H1 (cell line): Measurements from ENCODE around the gene TPST2. TPM values are rescaled to one million over a fixed set of nuclear protein-coding genes. Genes with fewer than 3 reads are reported as not detected.

Source experiments
- CTCF ChIA-PET: fragments of 300-600 bp; sonication (Branson Sonifier 250); formaldehyde crosslinking; loops from one replicate; lab custom pipeline; 2021; ENCODE audit not compliant: partially characterized antibody; lab: Charles Lee
- POLR2A ChIA-PET: fragments of 300-600 bp; sonication (Branson Sonifier 250); formaldehyde crosslinking; loops from one replicate; lab custom pipeline; 2021; ENCODE audit warnings: inconsistent platforms; ENCODE audit not compliant: partially characterized antibody; lab: Charles Lee
- DNase-seq, 2 experiments: peaks; one replicate each; pipeline versions ENCODE4 v3.0.0 to v3.0.0-alpha.2; 2010 to 2022; ENCODE audit warnings: low spot score in 2 of 2, low read depth in 1 of 2, mixed read lengths in 1 of 2
- FAIRE-seq: peaks from 2 replicates; lab custom pipeline; 2011; peaks lifted over from hg19 to GRCh38; lab: Jason Lieb, UNC
- H2AFZ ChIP-seq: 2 replicates; pipeline ENCODE4 v1.8.1; 2012; ENCODE audit warnings: low read length, inconsistent platforms
- H2AK5ac ChIP-seq: 2 replicates; pipeline ENCODE4 v1.6.1; 2013; ENCODE audit warnings: low read depth, low read length
- H2BK120ac ChIP-seq: replicated peaks from 2 replicates; pipeline ENCODE3; 2013; ENCODE audit warnings: low read depth, low read length, inconsistent platforms
- H2BK12ac ChIP-seq: 2 replicates; pipeline ENCODE4 v1.6.1; 2013; ENCODE audit warnings: low read depth, low read length
- H2BK15ac ChIP-seq: 2 replicates; pipeline ENCODE4 v1.6.1; 2013; ENCODE audit warnings: low read length
- H2BK20ac ChIP-seq: 2 replicates; pipeline ENCODE4 v1.6.1; 2013; ENCODE audit warnings: low read length
- H2BK5ac ChIP-seq: 2 replicates; pipeline ENCODE4 v1.6.1; 2013; ENCODE audit warnings: low read depth, low read length
- H3K14ac ChIP-seq: 2 replicates; pipeline ENCODE4 v1.6.1; 2013; ENCODE audit warnings: inconsistent platforms; ENCODE audit not compliant: insufficient read length
- H3K18ac ChIP-seq: 2 replicates; pipeline ENCODE4 v1.6.1; 2013; ENCODE audit warnings: low read length; ENCODE audit errors: extremely low read depth
- H3K23ac ChIP-seq: 2 replicates; pipeline ENCODE4 v1.6.1; 2013; ENCODE audit warnings: inconsistent platforms; ENCODE audit not compliant: insufficient read length
- H3K23me2 ChIP-seq: 2 replicates; pipeline ENCODE4 v1.6.1; 2013; ENCODE audit warnings: low read depth, low read length
- H3K27ac ChIP-seq: 2 replicates; pipeline ENCODE4 v1.6.1; 2011; ENCODE audit warnings: low read depth, low read length, inconsistent platforms
- H3K27me3 ChIP-seq, 4 experiments: replicated peaks in 1 of 4; 1 replicate in 1 of 4; 2 replicates in 3 of 4; pipeline versions ENCODE4 v1.6.1 to v1.8.1; 2011 to 2013; ENCODE audit warnings: low read length in 3 of 4, mild to moderate bottlenecking in 3 of 4, inconsistent platforms in 2 of 4, mixed read lengths in 2 of 4, moderate library complexity in 1 of 4; ENCODE audit not compliant: control insufficient read depth in 3 of 4, insufficient read depth in 3 of 4; ENCODE audit errors: extremely low read depth in 1 of 4
- H3K36me3 ChIP-seq, 4 experiments: 2 replicates each; pipeline versions ENCODE4 v1.6.1 to v1.8.1; 2011 to 2013; ENCODE audit warnings: mild to moderate bottlenecking in 4 of 4, low read length in 3 of 4, moderate library complexity in 2 of 4, control low read depth in 1 of 4, inconsistent platforms in 1 of 4; ENCODE audit not compliant: insufficient read depth in 4 of 4, control insufficient read depth in 2 of 4
- H3K4ac ChIP-seq: replicated peaks from 2 replicates; pipeline ENCODE3; 2013; ENCODE audit warnings: low read length, low read depth, mixed read lengths, inconsistent platforms; ENCODE audit not compliant: insufficient read length
- H3K4me1 ChIP-seq, 4 experiments: replicated peaks in 1 of 4; 1 replicate in 1 of 4; 2 replicates in 3 of 4; pipeline versions ENCODE4 v1.6.1 to v1.8.1; 2011 to 2013; ENCODE audit warnings: low read length in 3 of 4, inconsistent platforms in 2 of 4, mixed read lengths in 1 of 4; ENCODE audit not compliant: insufficient read depth in 4 of 4, control insufficient read depth in 3 of 4
- H3K4me2 ChIP-seq, 2 experiments: 2 replicates each; pipeline versions ENCODE4 v1.6.1 to v1.8.1; 2011 to 2013; ENCODE audit warnings: low read depth in 2 of 2, low read length in 2 of 2, control low read depth in 1 of 2, inconsistent platforms in 1 of 2, mild to moderate bottlenecking in 1 of 2; ENCODE audit not compliant: insufficient read depth in 1 of 2
- H3K4me3 ChIP-seq, 4 experiments: fragments of 200-600, 300-600 bp in 1 of 4; sonication (generic), shearing (Covaris generic), sonication (Bioruptor Twin) in 1 of 4; 2 replicates each; pipeline versions ENCODE4 v1.5.1 to v1.8.1; 2011 to 2016; ENCODE audit warnings: low read length in 4 of 4, low read depth in 3 of 4, control low read depth in 2 of 4, inconsistent platforms in 2 of 4, mild to moderate bottlenecking in 2 of 4, mixed read lengths in 1 of 4, moderate library complexity in 1 of 4; ENCODE audit not compliant: insufficient read depth in 2 of 4; ENCODE audit errors: extremely low read depth in 1 of 4
- H3K56ac ChIP-seq: replicated peaks from 2 replicates; pipeline ENCODE3; 2013; ENCODE audit warnings: low read depth, mild to moderate bottlenecking, mixed read lengths, low read length, inconsistent platforms; ENCODE audit not compliant: insufficient read length
- H3K79me1 ChIP-seq: 2 replicates; pipeline ENCODE4 v1.6.1; 2013; ENCODE audit warnings: low read depth, low read length, control low read depth
- H3K79me2 ChIP-seq, 2 experiments: 2 replicates each; pipeline versions ENCODE4 v1.6.1 to v1.8.1; 2012 to 2013; ENCODE audit warnings: low read length in 2 of 2, mild to moderate bottlenecking in 2 of 2, inconsistent platforms in 1 of 2; ENCODE audit not compliant: insufficient read depth in 2 of 2, control insufficient read depth in 1 of 2
- H3K9ac ChIP-seq, 4 experiments: replicated peaks in 1 of 4; 1 replicate in 1 of 4; 2 replicates in 3 of 4; pipeline versions ENCODE4 v1.6.1 to v1.8.1; 2011 to 2013; ENCODE audit warnings: low read depth in 3 of 4, low read length in 3 of 4, control low read depth in 2 of 4, mild to moderate bottlenecking in 2 of 4, moderate library complexity in 2 of 4, inconsistent platforms in 1 of 4; ENCODE audit errors: extremely low read depth in 1 of 4
- H3K9me3 ChIP-seq, 2 experiments: 2 replicates each; pipeline versions ENCODE4 v1.6.1 to v1.8.1; 2012 to 2013; ENCODE audit warnings: mild to moderate bottlenecking in 2 of 2, moderate library complexity in 2 of 2, control low read depth in 1 of 2, inconsistent platforms in 1 of 2, low read depth in 1 of 2, low read length in 1 of 2, mixed read lengths in 1 of 2; ENCODE audit not compliant: insufficient read depth in 2 of 2
- H4K20me1 ChIP-seq, 2 experiments: replicated peaks in 1 of 2; 2 replicates each; pipeline versions ENCODE3 to v1.8.1; 2011 to 2013; ENCODE audit warnings: inconsistent platforms in 2 of 2, low read length in 2 of 2, mild to moderate bottlenecking in 1 of 2; ENCODE audit not compliant: insufficient read depth in 2 of 2, control insufficient read depth in 1 of 2
- H4K5ac ChIP-seq: 2 replicates; pipeline ENCODE4 v1.6.1; 2013; ENCODE audit warnings: low read length, low read depth, mixed read lengths, inconsistent platforms; ENCODE audit not compliant: insufficient read length
- H4K8ac ChIP-seq: 2 replicates; pipeline ENCODE4 v1.8.0; 2013; ENCODE audit warnings: mild to moderate bottlenecking, moderate library complexity, low read length, inconsistent platforms; ENCODE audit not compliant: insufficient read depth; ENCODE audit errors: extremely low read depth
- H4K91ac ChIP-seq: replicated peaks from 2 replicates; pipeline ENCODE3; 2013; ENCODE audit warnings: low read length, mixed read lengths, inconsistent platforms; ENCODE audit not compliant: insufficient read length
- KDM5A ChIP-seq: fragments of 200-600 bp; IDR thresholded peaks from 2 replicates; pipeline ENCODE4 v1.7.1; 2012; ENCODE audit warnings: mild to moderate bottlenecking, low read length, inconsistent platforms, mixed read lengths
- WGBS, 2 experiments: shearing (Covaris generic) in 1 of 2; methylation state at CpG; one replicate each; pipeline versions ENCODE4 v1.1.6 to v1.1.7; 2013 to 2015; ENCODE audit warnings: low lambda C conversion rate in 2 of 2, mixed read lengths in 2 of 2, inconsistent platforms in 1 of 2, low coverage in 1 of 2, missing lambda C conversion rate in 1 of 2; ENCODE audit not compliant: insufficient replicate concordance in 2 of 2, insufficient coverage in 1 of 2, insufficient read length in 1 of 2; ENCODE audit errors: extremely low coverage in 1 of 2, missing lambda C conversion rate in 1 of 2; 5-methylcytosine and 5-hydroxymethylcytosine counted together
- polyA plus RNA-seq, 7 experiments: library from polyadenylated mRNA; depleted of rRNA in 3 of 7; stranded (reverse) in 5 of 7; unstranded in 2 of 7; fragments of >200 nt in 5 of 7; fragments of 200-250 nt in 2 of 7; gene quantifications; 1 replicate in 5 of 7; 2 replicates in 1 of 7; 4 replicates in 1 of 7; pipeline versions ENCODE4 v1.2.1 to v1.2.3, GENCODE V29; 2011 to 2013; ENCODE audit warnings: missing spikeins in 2 of 7, mixed read lengths in 2 of 7
- total RNA-seq: library from RNA; stranded (reverse); fragmentation: NEBNext Ultra II Directional; extraction: Animal tissue kit (Norgen Biotek cat#: 25700); gene quantifications from 2 replicates; pipeline ENCODE4 v1.2.1, GENCODE V29; 2021

TPST2 gene
- total and polyA plus RNA-seq, 2 of the 8 experiments (the other 6 are each of a cell fraction or from before 2014, with no cell fraction given): 58.8 to 143 TPM

DNA sequence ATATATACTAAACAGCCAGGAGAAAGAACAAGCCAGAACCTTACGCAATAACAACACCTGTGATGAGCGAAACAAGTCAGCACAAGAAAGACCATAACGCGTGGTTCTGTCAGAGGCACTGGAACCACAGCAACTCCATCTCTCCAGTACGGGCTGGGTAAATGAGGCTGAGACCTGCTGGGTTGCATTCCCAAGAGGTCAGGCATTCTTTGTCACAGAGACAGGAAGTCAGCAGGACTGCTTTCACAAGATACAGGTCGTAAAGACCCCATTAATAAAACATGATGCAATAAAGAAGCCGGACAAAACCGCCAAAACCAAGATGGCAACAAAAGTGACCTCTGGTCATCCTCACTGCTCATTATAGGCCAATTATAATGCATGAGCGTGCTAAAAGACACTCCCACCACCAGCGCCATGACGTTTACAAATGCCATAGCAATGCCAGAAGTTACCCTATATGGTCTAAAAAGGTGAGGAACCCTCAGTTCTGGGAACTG, 21.7 kb downstream of the TPST2 start:
- ChIA-PET POLR2A (interaction anchor here (0.8 to 1.8 kb wide), 2 partner anchors 10 to 14 kb away, joined by 4 to 8 read pairs; no protein-coding TSS in a partner anchor), CTCF (no interaction called here)
- Histone ChIP-seq H3K4me2 (peak overlapping the region; percentile 45 to 68), H3K79me1 (peaks cover 25% of the 10 kb centered on the region), H3K27ac (peak overlapping the region; percentile 85), H3K56ac (no peak overlapping the region), H3K14ac (no peak overlapping the region), H2BK15ac (no peak overlapping the region), H3K4me1 (peaks cover 16 to 43% (median 29%) of the 10 kb centered on the region in 4 experiments), H3K23ac (no peak overlapping the region), H3K4ac (no peak overlapping the region), H2BK12ac (peak overlapping the region; percentile 96), H2AFZ (no peak overlapping the region), H2BK5ac (peak overlapping the region; percentile 90), H3K9me3 (no peaks in the 10 kb centered on the region), H2BK20ac (peak overlapping the region; percentile 93), H2AK5ac (peak overlapping the region; percentile 94), H4K8ac (no peak overlapping the region), H3K36me3 (peaks cover 0 to 4% (median 0%) of the 10 kb centered on the region in 4 experiments; a peak in 1 of 8 replicates), H2BK120ac (peak overlapping the region; percentile 16), H3K27me3 (no peaks in the 10 kb centered on the region), H4K91ac (no peak overlapping the region), H3K18ac (peak overlapping the region; percentile 5), H3K79me2 (peaks cover 6 to 89% of the 10 kb centered on the region in 2 experiments), H3K9ac (peak overlapping the region in 2 of 4 experiments; percentile 20 to 41; a peak in 2 of 7 replicates), H3K23me2 (no peaks in the 10 kb centered on the region; the same call in 1 of the 2 replicates), H3K4me3 (peak overlapping the region in 1 of 4 experiments; percentile 32; a peak in 2 of 8 replicates), H4K20me1 (peaks cover 0 to 13% of the 10 kb centered on the region in 2 experiments), H4K5ac (no peak overlapping the region)
- peak; percentile 76 for FAIRE-seq
- DNase-seq: peak in 1 of 2 experiments; percentile 39
- WGBS, 2 experiments: 36% methylated on average over 11 of the region's 11 CpGs; no CpG with 5 or more reads in 1 of the 2 experiments
- no peak for TF ChIP-seq KDM5A
